K562 (cell line): ENCODE data around the gene NR6A1. TPM values are rescaled to one million over a fixed set of nuclear protein-coding genes. Genes with fewer than 3 reads are reported as not detected.
A peak's percentile ranks its signal among the peaks of the same experiment; 100 is the strongest.

ENCODE experiments used
- BCOR ChIP-seq: fragments of 450-650 bp; IDR thresholded peaks from 2 replicates; pipeline ENCODE4 v1.6.1; 2016
- BDP1 ChIP-seq: IDR thresholded peaks from 3 replicates; pipeline ENCODE4 v1.6.1; 2011; ENCODE audit not compliant: insufficient read length, insufficient read depth
- BRD9 ChIP-seq: fragments of 450-650 bp; IDR thresholded peaks from 2 replicates; pipeline ENCODE4 v1.6.1; 2018; ENCODE audit warnings: low read depth; ENCODE audit not compliant: partially characterized antibody
- C11orf30 ChIP-seq: fragments of 450-650 bp; IDR thresholded peaks from 2 replicates; pipeline ENCODE4 v1.6.1; 2016; ENCODE audit warnings: low read depth, mild to moderate bottlenecking
- CHD1 ChIP-seq: fragments of 200-600 bp; sonication (generic); IDR thresholded peaks from one replicate; pipeline ENCODE4 v1.6.1; 2012; ENCODE audit warnings: mild to moderate bottlenecking, moderate library complexity, low read length, inconsistent platforms
- CTCF ChIP-seq, 3 experiments: IDR thresholded peaks in 2 of 3; conservative IDR thresholded peaks in 1 of 3; 2 replicates each; pipeline ENCODE4 v1.5.1; 2011 to 2012; ENCODE audit warnings: low read length in 3 of 3, mild to moderate bottlenecking in 3 of 3, control low read depth in 2 of 3, improper control_type of control experiment in 1 of 3, inconsistent platforms in 1 of 3, low read depth in 1 of 3, mixed read lengths in 1 of 3, moderate library complexity in 1 of 3; ENCODE audit not compliant: insufficient read depth in 2 of 3
- EP400 ChIP-seq: fragments of 450-650 bp; IDR thresholded peaks from 2 replicates; pipeline ENCODE4 v1.6.1; 2017; ENCODE audit warnings: antibody characterized with exemption, mild to moderate bottlenecking, moderate library complexity
- FOXA3 ChIP-seq, 2 experiments: fragments of 450-650 bp in 1 of 2; sonication (generic) in 1 of 2; formaldehyde crosslinking; IDR thresholded peaks in 1 of 2; conservative IDR thresholded peaks in 1 of 2; 2 replicates each; pipeline versions ENCODE4 v1.4.0 to v1.8.0; 2020 to 2022; ENCODE audit warnings: mild to moderate bottlenecking in 2 of 2, missing genetic modification reagents in 1 of 2
- ID3 ChIP-seq, 2 experiments: fragments of 250-450 bp in 1 of 2; fragments of 450-650 bp in 1 of 2; sonication (Bioruptor Pico) in 1 of 2; IDR thresholded peaks; 2 replicates each; pipeline versions ENCODE4 v1.6.1 to v1.8.0; 2016 to 2021; ENCODE audit warnings: mild to moderate bottlenecking in 2 of 2, moderate library complexity in 2 of 2, missing compliant biosample characterization in 1 of 2, missing genetic modification characterization in 1 of 2
- MAFF ChIP-seq: IDR thresholded peaks from 2 replicates; pipeline ENCODE4 v1.6.1; 2012; ENCODE audit warnings: low read length, improper control_type of control experiment
- MCM3 ChIP-seq: fragments of 450-650 bp; IDR thresholded peaks from 2 replicates; pipeline ENCODE4 v1.6.1; 2016
- MEF2A ChIP-seq: IDR thresholded peaks from 2 replicates; pipeline ENCODE4 v1.6.1; 2011; ENCODE audit warnings: low read depth, mild to moderate bottlenecking, low read length, moderate library complexity; ENCODE audit not compliant: control insufficient read depth
- PHF8 ChIP-seq: fragments of 200-600 bp; sonication (generic); IDR thresholded peaks from 2 replicates; pipeline ENCODE4 v1.6.1; 2012; ENCODE audit warnings: mixed run types, mild to moderate bottlenecking, inconsistent platforms, low read length, moderate library complexity, borderline replicate concordance
- SIN3B ChIP-seq: fragments of 450-650 bp; IDR thresholded peaks from 2 replicates; pipeline ENCODE4 v1.6.1; 2017; ENCODE audit warnings: low read depth, mild to moderate bottlenecking, moderate library complexity
- TCF7L2 ChIP-seq: fragments of 150-350 bp; IDR thresholded peaks from 2 replicates; pipeline ENCODE4 v1.6.1; 2016; ENCODE audit warnings: low read depth, mild to moderate bottlenecking, low read length, moderate library complexity
- ZC3H4 ChIP-seq: sonication (generic); formaldehyde crosslinking; IDR thresholded peaks from 2 replicates; pipeline ENCODE4 v1.9.0; 2021; ENCODE audit warnings: missing genetic modification reagents, borderline replicate concordance
- ZFPM2 ChIP-seq: fragments of 250-450 bp; sonication (Bioruptor Pico); IDR thresholded peaks from 2 replicates; pipeline ENCODE4 v1.5.1; 2022; ENCODE audit warnings: mild to moderate bottlenecking
- ZNF143 ChIP-seq: sonication (generic); formaldehyde crosslinking; IDR thresholded peaks from 2 replicates; pipeline ENCODE4 v1.9.0; 2022; ENCODE audit warnings: mild to moderate bottlenecking, missing genetic modification reagents
- ZNF436 ChIP-seq: fragments of 250-450, 450-650 bp; sonication (Bioruptor Pico); formaldehyde crosslinking; IDR thresholded peaks from 2 replicates; pipeline ENCODE4 v1.7.0; 2020; ENCODE audit warnings: mild to moderate bottlenecking
- ZNF444 ChIP-seq: fragments of 250-450 bp; sonication (Bioruptor Pico); IDR thresholded peaks from 2 replicates; pipeline ENCODE4 v1.4.0; 2020; ENCODE audit warnings: mild to moderate bottlenecking, moderate library complexity
- ZNF717 ChIP-seq: fragments of 250-450 bp; sonication (Bioruptor Pico); IDR thresholded peaks from 2 replicates; pipeline ENCODE4 v1.5.0; 2021
- ZZZ3 ChIP-seq: fragments of 450-650 bp; IDR thresholded peaks from 2 replicates; pipeline ENCODE4 v1.6.1; 2016; ENCODE audit warnings: antibody characterized with exemption, mild to moderate bottlenecking, moderate library complexity
- polyA plus RNA-seq, 8 experiments: library from polyadenylated mRNA; depleted of rRNA in 4 of 8; stranded (reverse) in 5 of 8; unstranded in 3 of 8; fragments of >200 nt; fragmentation: Nextera tagmentation in 2 of 8; fragmentation: Illumina TruSeq in 1 of 8; extraction: Ambion mirVana in 2 of 8; extraction: Trizol in 1 of 8; gene quantifications; 2 replicates each; pipeline versions ENCODE4 v1.2.1 to v1.2.3, GENCODE V29; 2011 to 2014; ENCODE audit warnings: inconsistent platforms in 1 of 8, missing spikeins in 1 of 8
- total RNA-seq, 7 experiments: library from RNA; depleted of rRNA in 6 of 7; stranded (reverse); fragments of >200 nt in 6 of 7; fragmentation: Illumina TruSeq in 2 of 7; extraction: Trizol in 2 of 7; gene quantifications; 2 replicates each; pipeline versions ENCODE4 v1.2.1 to v1.2.3, GENCODE V29; 2011 to 2021; ENCODE audit warnings: low replicate concordance in 1 of 7
- TF ChIP-seq, protein P1 (sequence below): fragments of 200-800 bp; sonication (Bioruptor generic); IDR thresholded peaks from 2 replicates; pipeline ENCODE4 v1.6.1; 2017; ENCODE audit warnings: missing genetic modification characterization, missing compliant biosample characterization
- TF ChIP-seq, protein P2 (sequence below): fragments of 250-450 bp; sonication (Bioruptor Pico); IDR thresholded peaks from 2 replicates; pipeline ENCODE4 v1.5.0; 2020; ENCODE audit warnings: mild to moderate bottlenecking

Gene NR6A1
- total and polyA plus RNA-seq, 9 of the 15 experiments (the other 6 are each of a cell fraction or from before 2014, with no cell fraction given) = 9.7 to 55.4 (median 28.3) TPM

DNA sequence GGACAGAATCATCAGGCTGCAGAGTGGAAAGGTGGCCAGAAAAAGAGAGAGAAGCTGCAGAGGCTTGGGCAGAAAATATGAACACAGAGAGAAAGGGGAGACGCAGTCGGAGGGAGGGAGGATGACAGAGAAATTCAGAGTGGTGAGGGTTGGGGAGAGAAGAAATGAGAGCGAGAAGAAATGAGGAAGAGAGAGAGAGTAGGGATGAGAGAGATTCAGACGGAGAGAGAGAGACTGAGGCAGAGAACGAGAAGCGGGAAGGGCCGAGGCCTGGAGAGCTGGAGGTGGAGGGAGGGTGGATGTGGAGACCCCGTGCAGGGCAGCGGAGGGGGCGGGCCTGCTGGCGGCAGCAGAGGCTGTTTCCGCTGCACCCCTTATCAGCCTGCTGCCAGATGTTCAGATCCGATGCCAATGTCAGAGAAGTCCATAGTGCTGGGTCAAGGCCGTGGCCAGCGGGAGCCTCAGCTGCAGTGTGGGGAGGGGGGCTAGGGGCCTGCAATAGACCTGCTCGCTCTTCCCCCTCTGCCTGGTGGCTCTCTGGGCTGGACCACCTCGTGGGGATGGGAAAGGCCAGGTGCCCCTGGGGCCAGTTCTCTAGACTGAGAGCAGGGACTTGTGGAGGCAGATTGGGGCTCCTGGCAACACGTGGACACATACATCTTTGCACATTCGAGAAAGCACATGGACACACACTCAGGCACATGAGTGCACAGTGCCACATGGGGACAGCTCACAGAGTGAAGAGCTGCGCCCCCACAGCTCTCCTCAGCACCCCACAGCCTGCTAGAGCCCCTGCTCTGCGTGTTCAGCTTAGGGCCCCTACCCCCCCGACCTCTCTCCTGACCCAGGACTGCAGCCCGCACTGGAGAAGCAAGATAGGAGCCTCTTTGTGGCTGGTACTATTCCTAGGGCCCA, 259.0 kb downstream of the NR6A1 start (continued):
- TF ChIP-seq ID3 (CRISPR knock-in tag; IDR thresholded peaks at IDR 0.05) = no peak
- no peak for TF ChIP-seq ID3 (tag; IDR thresholded peaks at IDR 0.05)
- TF ChIP-seq ZC3H4 (CRISPR knock-in tag) = no peak
- no peak for TF ChIP-seq C11orf30
- no peak for TF ChIP-seq BDP1
- no peak for TF ChIP-seq CTCF (IDR thresholded peaks at IDR 0.05 in 2 of 3, conservative IDR thresholded peaks at IDR 0.05 in 1 of 3; ENCODE audit: insufficient read depth in 2 of 3, low read depth in 1 of 3, low read length in 3 of 3)
- no peak for TF ChIP-seq PHF8
- TF ChIP-seq SIN3B = no peak
- TF ChIP-seq, protein P1, sequence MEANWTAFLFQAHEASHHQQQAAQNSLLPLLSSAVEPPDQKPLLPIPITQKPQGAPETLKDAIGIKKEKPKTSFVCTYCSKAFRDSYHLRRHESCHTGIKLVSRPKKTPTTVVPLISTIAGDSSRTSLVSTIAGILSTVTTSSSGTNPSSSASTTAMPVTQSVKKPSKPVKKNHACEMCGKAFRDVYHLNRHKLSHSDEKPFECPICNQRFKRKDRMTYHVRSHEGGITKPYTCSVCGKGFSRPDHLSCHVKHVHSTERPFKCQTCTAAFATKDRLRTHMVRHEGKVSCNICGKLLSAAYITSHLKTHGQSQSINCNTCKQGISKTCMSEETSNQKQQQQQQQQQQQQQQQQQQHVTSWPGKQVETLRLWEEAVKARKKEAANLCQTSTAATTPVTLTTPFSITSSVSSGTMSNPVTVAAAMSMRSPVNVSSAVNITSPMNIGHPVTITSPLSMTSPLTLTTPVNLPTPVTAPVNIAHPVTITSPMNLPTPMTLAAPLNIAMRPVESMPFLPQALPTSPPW (CRISPR knock-in tag) = peak; percentile 76
- no peak for TF ChIP-seq ZNF444 (CRISPR knock-in tag)
- no peak for TF ChIP-seq ZNF143 (CRISPR knock-in tag)
- peak; percentile 65; the same call in 1 of the 2 replicates for TF ChIP-seq EP400
- TF ChIP-seq ZNF717 (CRISPR knock-in tag) = no peak
- no peak for TF ChIP-seq ZFPM2 (CRISPR knock-in tag)
- TF ChIP-seq BCOR = peak; percentile 62
- TF ChIP-seq ZZZ3 = no peak
- no peak for TF ChIP-seq TCF7L2
- TF ChIP-seq, protein P2, sequence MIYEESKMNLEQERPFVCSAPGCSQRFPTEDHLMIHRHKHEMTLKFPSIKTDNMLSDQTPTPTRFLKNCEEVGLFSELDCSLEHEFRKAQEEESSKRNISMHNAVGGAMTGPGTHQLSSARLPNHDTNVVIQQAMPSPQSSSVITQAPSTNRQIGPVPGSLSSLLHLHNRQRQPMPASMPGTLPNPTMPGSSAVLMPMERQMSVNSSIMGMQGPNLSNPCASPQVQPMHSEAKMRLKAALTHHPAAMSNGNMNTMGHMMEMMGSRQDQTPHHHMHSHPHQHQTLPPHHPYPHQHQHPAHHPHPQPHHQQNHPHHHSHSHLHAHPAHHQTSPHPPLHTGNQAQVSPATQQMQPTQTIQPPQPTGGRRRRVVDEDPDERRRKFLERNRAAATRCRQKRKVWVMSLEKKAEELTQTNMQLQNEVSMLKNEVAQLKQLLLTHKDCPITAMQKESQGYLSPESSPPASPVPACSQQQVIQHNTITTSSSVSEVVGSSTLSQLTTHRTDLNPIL (CRISPR knock-in tag) = no peak
- TF ChIP-seq ZNF436 (CRISPR knock-in tag) = no peak
- no peak for TF ChIP-seq MAFF
- no peak for TF ChIP-seq FOXA3 (CRISPR knock-in tag; conservative IDR thresholded peaks at IDR 0.05 in 1 of 2, IDR thresholded peaks at IDR 0.05 in 1 of 2)
- no peak; the same call in 1 of the 2 replicates for TF ChIP-seq MCM3
- peak; percentile 38 for TF ChIP-seq BRD9
- TF ChIP-seq MEF2A = no peak
- TF ChIP-seq CHD1 = no peak
